DMS53 treated with DMSO at 0.1 percent for 48 hours (cell line): ENCODE results near the gene CCDC51.
"Not testable (repeated sequence)": the region's sequence is repeated elsewhere in the genome, so short reads cannot be mapped to it uniquely, and the experiment has no call there.

Experiments used
- DNase-seq: peaks from one replicate; lab custom pipeline; 2025; ENCODE audit not compliant: unreplicated experiment; lab: John Stamatoyannopoulos, UW

Gene CCDC51

DNA sequence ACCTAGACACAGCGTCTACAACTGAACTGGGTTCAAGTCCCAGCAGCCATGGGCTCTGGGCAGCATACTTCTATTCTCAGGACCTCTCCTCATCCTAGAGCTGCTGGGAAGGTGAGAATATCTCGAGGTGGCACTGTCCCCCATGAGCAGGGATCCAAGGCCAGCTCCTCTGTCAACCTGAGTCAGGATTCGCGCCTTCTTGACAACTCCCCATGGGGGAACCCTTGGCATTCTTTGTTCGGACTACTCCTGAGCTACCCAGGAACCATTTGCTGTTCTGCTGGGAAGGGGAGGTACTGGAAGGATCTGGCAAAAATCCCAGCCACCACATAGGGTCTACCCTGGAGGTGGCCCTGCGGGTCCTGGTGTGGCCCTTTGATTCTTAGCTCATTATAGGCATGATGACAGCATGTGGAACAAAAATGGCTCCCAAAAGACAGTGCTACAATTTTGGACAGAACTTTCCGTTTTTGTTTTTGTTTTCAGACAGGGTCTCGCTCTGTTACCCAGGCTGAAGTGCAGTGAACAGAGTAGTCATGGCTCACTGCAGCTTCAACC lies 32.3 kb downstream of the CCDC51 start:
- no peak for DNase-seq

DNA sequence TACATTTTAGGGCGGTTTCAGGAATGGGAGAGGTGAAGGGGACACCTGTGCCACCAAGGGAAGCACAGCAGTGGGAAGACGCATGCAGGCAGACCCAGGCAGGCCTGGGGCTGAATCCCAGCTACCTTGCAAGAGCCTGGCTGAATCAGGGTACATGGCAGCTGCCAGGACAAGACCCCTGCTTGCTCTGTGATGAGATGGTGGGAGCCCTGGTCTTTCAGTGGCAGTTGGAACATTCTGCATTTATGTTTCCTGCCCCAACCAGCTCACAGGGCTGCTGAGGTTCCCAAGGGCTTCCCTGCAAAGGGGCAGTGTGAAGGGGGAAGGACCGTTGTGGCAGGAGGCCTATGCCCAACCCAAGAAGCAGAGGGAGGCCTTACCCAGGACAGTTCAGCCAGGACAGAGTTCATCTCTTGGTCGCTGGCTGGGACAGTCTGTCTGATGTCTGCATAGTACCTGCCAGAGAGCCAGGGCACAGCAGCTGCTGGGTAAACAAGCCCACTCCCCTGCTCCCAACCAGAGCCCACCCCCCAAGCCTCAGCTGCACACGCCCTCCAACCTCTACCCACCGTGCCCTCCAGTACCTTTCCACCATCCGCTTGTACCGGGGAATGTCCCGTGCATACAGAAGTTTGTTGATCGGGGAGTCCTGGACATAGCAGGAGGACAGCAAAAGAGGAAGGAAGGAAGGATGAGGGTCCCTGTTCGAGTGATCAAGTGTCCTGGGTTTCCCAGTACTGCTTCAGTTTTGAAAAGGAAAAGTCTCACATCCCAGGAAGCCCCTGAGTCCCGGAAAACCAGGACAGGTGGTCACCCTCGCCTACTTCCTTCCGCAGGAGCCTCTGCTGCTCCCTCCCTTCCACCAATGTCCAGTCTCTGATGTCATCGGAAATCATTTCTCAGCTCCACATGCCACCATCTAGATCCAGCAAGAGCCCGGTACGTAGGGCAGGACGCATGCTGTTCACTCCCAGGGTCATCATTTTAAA lies 33.2 kb downstream of the CCDC51 start:
- no peak for DNase-seq

DNA sequence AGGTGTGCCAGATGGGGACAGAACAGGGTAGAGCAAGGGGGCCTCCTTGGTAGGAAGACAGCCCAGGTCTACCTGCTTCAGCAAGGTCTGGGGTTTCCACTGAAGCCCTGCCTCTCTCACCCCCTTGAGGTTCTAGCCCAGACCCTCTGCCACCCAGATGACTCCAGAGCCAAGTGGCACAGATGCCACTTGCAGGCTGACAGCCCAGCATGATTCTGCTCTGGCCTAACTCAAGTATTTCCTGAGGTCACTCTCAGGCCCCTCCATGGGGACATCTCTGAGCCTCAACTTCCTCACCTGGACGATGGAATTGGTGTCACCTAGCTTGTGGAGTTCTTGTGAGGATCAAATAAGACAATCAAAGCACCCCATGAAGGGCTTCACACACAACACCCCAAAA lies 33.9 kb downstream of the CCDC51 start:
- no peak for DNase-seq

DNA sequence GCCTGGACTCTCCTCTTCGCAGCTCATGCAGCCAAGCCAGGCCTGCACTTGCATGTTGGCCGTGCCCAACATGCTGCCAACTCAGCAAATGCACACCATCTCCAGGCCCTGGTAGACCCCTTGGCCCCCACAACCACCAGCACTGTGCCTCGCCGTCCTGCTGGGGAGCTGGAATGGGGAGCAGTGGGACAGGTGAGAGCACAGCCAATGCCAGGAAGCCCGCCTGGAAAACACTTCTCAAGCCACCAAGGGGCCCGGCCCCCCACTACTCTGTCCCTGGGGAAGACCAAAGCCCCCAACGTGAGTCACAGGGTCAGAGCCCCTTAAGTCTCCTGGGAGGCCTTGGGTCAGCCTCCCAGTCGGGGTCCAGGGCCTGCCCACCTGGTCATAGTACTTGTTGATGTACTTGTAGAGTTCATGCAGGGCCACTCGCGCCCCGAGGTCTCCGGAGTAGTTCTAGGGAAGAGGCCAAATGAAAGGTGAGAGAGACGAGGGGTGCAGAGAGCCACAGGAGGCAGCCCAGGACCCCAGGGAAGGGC lies 34.5 kb downstream of the CCDC51 start:
- no peak for DNase-seq

- no peak for DNase-seq
Observed at GRCh38 chr3:48404440-48405342, 35.2 kb downstream of the CCDC51 start.

DNA sequence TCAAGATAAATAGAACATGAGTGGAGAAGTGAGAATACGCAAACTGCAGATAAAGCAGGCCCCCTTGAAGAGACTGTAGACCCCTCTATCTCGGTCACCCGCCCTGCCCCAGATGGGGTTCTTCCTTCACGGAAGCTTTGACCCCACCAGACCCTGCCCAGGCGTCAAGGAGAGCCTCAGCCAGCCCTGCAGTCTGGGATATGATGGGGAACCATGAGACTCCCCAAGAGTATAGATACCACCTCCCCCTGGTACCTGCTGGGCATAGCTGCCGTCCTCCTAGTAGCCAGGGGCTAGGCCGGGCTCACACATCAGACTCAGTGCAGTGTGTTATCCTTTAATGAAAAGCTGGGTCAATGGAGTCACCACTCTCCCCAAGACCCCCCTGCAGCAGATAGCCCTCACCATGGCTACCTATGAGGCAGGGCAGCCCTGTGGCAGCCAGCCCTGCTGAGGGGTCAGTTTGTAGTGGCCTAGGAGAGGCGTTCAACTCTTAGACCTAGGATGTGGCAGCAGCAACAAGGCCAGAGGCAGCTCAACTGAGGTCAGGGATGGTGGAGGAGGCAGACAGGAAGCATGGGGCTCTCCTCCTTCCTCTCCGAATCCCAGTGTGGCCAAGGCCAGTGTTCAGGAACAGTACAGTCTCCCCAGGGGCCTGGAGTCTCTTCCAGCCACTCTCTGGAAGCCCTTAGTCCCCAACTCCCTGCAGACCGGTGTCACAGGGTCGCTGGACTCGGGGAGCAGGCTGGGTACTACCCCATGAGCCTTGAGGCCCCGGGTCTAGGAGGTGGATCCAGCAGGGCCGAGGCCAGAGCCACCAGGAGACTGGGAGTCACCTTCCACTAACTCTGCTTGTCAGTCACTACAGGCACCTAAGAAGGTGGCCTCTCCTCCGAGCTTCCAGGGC lies 36.1 kb downstream of the CCDC51 start:
- no peak for DNase-seq

GRCh38 chr3:48402907-48403306 lies 37.0 kb downstream of the CCDC51 start:
- no peak for DNase-seq

DNA sequence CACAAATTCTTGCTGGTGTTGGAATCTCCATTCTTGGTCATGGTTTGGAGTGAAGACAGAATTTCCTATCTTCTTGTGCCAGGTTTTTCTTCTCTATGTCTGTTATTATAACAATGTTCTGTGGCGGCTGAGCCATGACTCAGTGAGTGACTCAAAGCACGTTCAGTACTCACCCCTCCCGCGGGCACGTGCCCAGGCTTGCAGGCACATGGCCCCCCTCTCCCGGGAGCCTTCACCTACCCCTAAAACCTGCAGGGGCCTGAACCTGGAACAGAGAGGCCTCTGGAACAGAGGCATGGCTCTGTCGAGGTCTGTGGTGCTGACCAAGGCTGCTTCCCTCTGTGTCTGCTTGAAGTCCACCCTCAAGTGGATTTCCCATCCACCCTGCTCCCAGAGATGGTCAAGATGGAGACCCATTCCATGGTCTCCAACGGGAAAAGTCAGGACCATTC lies 37.6 kb downstream of the CCDC51 start:
- DNase-seq = no peak

GRCh38 chr3:48401434-48401901 lies 38.5 kb downstream of the CCDC51 start:
- not testable (repeated sequence) for DNase-seq

DNA sequence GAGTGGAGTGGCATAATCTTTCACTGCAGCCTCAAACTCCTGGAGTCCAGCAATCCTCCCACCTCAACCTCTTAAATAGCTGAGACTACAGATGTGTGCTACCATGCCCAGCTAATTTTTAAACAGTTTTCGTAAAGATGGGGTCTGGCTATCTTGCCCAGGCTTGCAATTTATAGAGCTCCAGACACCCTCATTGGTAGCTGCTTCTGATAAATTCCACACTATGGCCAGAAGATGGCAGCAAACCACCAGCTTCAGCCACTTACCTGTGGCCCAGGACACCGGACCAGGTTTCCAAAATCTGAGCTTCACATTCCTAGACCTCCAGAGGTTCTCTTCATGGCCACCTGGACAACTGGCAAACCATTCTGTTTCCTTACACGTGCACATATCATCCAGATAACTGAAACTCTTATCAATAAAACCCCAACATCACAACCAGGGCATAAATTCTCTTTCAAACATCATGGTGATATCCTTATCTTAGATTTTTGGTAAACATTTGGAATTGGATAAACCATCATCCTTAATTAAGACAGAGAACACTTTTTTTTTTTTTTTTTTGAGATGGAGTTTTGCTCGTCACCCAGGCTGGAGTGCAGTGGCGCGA lies 39.0 kb downstream of the CCDC51 start:
- no peak for DNase-seq

- no peak for DNase-seq
Observed at GRCh38 chr3:48399387-48400172, 40.3 kb downstream of the CCDC51 start.

DNA sequence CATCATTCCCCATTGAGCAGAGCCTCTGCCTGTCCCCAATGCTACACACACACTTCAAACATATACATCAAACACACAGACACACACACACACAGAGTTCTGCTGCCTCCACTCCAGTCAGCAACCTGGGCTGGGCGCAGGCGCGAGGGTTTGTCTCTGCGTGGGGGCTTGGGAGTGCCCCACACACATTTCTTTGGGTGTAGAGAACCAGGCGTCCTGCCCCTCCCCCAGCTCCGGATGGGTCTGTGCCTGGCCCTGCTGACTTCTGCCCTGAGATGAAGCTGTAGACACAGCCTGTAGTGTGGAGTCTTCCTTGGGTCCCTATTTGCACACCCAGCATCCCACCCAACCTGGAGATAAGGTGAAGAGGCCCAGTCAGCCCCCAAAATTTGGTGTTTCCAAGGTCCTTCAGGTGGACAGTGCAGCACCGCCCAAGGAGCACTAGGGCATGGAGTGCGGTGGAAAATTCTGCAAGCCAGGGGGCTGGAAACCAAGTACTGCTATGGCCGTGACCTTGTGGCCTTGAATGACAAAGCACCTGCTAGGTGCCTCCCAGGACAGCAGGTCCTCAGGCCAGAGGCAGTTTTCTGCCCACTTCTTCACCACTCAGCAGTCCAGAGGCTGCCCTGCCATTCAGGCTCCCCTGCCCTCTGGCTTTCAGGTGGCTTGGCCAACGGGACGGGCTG lies 41.1 kb downstream of the CCDC51 start:
- no peak for DNase-seq

- DNase-seq = no peak
Observed at GRCh38 chr3:48397767-48398681, 41.9 kb downstream of the CCDC51 start.

DNA sequence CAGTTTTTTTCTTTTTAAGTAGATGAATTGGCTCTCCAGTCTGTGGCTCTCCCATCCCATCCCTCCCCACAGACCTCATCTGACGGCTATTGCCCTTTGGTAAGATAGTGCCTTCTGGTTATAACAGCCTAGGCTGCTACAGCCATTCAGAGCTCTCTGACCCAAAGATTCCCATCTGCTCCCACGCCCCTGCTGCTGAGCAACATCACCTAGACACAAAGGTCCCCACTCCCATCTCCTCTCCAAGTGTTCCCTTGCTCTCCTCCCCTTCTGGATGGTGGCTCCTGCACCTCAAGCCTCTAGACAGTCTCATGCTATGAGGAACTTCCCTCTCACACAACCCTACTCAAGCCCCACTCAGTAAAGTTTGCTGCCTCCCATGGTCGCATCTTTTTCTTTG lies 44.2 kb downstream of the CCDC51 start:
- DNase-seq = no peak

DNA sequence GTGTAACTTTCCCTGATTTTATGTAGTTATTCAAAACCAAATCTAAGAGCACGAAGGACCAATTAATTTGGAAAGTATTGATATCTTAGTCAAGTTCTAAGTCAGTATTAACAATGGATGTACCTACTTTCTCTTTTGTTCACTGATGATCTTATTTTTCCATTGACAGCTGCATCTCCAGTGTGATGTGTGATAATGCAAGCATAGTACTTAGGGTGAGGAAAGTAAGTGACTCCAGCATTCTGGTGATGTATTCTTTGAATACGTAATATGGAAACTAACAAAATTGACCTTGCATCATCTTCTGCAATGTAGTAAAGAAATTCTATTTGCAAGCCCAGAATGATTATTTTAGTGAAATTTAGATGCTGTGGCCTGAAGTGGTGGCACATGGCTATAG lies 45.5 kb downstream of the CCDC51 start:
- no peak for DNase-seq

DNA sequence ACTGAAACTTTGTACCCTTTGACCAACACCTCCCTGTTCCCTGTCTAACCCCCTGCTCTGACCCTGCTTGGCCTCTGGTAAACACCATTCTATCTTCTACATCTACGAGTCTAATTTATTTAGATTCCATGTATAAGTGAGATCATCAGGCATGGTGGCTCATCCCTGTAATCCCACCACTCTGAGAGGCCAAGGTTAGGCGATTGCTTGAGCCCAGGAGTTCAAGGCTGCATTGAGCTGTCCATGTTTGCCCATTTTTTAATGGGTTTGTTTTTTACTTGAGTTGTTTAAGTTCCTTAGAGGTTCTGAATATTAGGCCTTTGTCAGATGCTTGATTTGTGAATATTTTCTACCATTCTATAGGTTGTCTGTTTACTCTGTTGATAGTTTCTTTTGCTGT lies 51.0 kb downstream of the CCDC51 start:
- no peak for DNase-seq

DNA sequence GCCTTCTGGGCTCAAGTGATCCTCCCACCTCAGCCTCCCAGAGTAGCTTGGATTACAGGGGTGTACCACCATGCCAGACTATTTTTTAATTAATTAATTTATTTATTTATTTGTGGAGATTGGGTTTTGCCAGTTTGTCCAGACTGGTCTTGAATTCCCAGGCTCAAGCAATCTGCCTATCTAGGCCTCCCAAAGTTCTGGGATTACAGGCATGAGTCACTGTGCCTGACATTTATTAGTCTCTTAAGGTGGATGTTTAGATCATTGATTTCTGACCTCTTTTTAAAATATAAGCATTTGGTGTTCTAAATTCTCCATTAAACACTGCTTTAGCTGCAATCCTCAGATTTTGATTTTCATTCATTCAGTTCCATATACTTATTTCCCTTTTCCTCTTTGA lies 52.3 kb downstream of the CCDC51 start:
- no peak for DNase-seq
